HL-60 (cell line): ENCODE data around the gene ARHGAP26.

Experiments used
- POLR2AphosphoS5 ChIP-seq: IDR thresholded peaks from 2 replicates; pipeline ENCODE4 v1.6.1; 2012; ENCODE audit warnings: low read depth
- TF ChIP-seq, protein P1 (sequence below): IDR thresholded peaks from one replicate; pipeline ENCODE4 v1.5.1; 2011; ENCODE audit warnings: low read length, control low read depth, inconsistent platforms; ENCODE audit not compliant: insufficient read depth

GRCh38 chr5:143162810-143163209 lies 392.6 kb downstream of the ARHGAP26 start:
- TF ChIP-seq, protein P1, sequence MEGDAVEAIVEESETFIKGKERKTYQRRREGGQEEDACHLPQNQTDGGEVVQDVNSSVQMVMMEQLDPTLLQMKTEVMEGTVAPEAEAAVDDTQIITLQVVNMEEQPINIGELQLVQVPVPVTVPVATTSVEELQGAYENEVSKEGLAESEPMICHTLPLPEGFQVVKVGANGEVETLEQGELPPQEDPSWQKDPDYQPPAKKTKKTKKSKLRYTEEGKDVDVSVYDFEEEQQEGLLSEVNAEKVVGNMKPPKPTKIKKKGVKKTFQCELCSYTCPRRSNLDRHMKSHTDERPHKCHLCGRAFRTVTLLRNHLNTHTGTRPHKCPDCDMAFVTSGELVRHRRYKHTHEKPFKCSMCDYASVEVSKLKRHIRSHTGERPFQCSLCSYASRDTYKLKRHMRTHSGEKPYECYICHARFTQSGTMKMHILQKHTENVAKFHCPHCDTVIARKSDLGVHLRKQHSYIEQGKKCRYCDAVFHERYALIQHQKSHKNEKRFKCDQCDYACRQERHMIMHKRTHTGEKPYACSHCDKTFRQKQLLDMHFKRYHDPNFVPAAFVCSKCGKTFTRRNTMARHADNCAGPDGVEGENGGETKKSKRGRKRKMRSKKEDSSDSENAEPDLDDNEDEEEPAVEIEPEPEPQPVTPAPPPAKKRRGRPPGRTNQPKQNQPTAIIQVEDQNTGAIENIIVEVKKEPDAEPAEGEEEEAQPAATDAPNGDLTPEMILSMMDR = no peak
- no peak for TF ChIP-seq POLR2AphosphoS5
